HepG2 (cell line): Measurements from ENCODE around the gene C10orf67. TPM values are rescaled to one million over a fixed set of nuclear protein-coding genes. Genes with fewer than 3 reads are reported as not detected.

Experiments used
- BATF2 ChIP-seq: sonication (generic); formaldehyde crosslinking; IDR thresholded peaks from 2 replicates; pipeline ENCODE4 v1.8.0; 2022; ENCODE audit warnings: mild to moderate bottlenecking, missing genetic modification reagents, moderate library complexity
- E2F5 ChIP-seq: sonication (generic); formaldehyde crosslinking; conservative IDR thresholded peaks from 2 replicates; pipeline ENCODE4 v1.4.0; 2020; ENCODE audit warnings: missing genetic modification reagents
- HDAC2 ChIP-seq: sonication (generic); formaldehyde crosslinking; IDR thresholded peaks from 2 replicates; pipeline ENCODE4 v1.4.0; 2020; ENCODE audit warnings: missing genetic modification reagents
- MXD1 ChIP-seq: sonication (generic); formaldehyde crosslinking; IDR thresholded peaks from 2 replicates; pipeline ENCODE4 v1.4.0; 2020; ENCODE audit warnings: mild to moderate bottlenecking, missing genetic modification reagents
- NR2F1 ChIP-seq, 2 experiments: fragments of 450-650 bp in 1 of 2; formaldehyde crosslinking in 1 of 2; IDR thresholded peaks; 2 replicates each; pipeline versions ENCODE4 v1.5.0 to v1.6.1; 2016 to 2020; ENCODE audit warnings: mild to moderate bottlenecking in 1 of 2, missing compliant biosample characterization in 1 of 2, missing genetic modification reagents in 1 of 2, moderate library complexity in 1 of 2
- RBM39 ChIP-seq: fragments of 200-400 bp; formaldehyde crosslinking; IDR thresholded peaks from one replicate; pipeline ENCODE4 v1.6.1; 2018; ENCODE audit warnings: antibody characterized with exemption, mild to moderate bottlenecking, low read depth, low read length; ENCODE audit not compliant: poor library complexity, severe bottlenecking
- SP140L ChIP-seq: sonication (generic); formaldehyde crosslinking; IDR thresholded peaks from 2 replicates; pipeline ENCODE4 v1.4.0; 2020; ENCODE audit warnings: missing genetic modification reagents, borderline replicate concordance
- SP4 ChIP-seq: sonication (generic); formaldehyde crosslinking; IDR thresholded peaks from 2 replicates; pipeline ENCODE4 v1.8.1; 2023; ENCODE audit warnings: mild to moderate bottlenecking, missing genetic modification reagents
- SPEN ChIP-seq: sonication (generic); formaldehyde crosslinking; IDR thresholded peaks from 2 replicates; pipeline ENCODE4 v1.5.1; 2020; ENCODE audit warnings: low read depth, mild to moderate bottlenecking, missing genetic modification reagents
- THAP11 ChIP-seq: IDR thresholded peaks from 2 replicates; pipeline ENCODE4 v1.6.1; 2016; ENCODE audit warnings: missing biosample characterization, missing genetic modification reagents
- ZNF138 ChIP-seq: sonication (generic); formaldehyde crosslinking; IDR thresholded peaks from 2 replicates; pipeline ENCODE4 v1.5.0; 2020; ENCODE audit warnings: mild to moderate bottlenecking, low read depth, missing genetic modification reagents
- ZNF264 ChIP-seq: sonication (generic); formaldehyde crosslinking; IDR thresholded peaks from 2 replicates; pipeline ENCODE4 v1.4.0; 2020; ENCODE audit warnings: missing genetic modification reagents
- ZNF282 ChIP-seq: fragments of 450-650 bp; IDR thresholded peaks from 2 replicates; pipeline ENCODE4 v1.6.1; 2018; ENCODE audit not compliant: partially characterized antibody
- ZNF33A ChIP-seq: sonication (generic); formaldehyde crosslinking; IDR thresholded peaks from 2 replicates; pipeline ENCODE4 v1.5.1; 2020; ENCODE audit warnings: missing genetic modification reagents, mild to moderate bottlenecking, moderate library complexity, borderline replicate concordance
- ZNF441 ChIP-seq: sonication (generic); formaldehyde crosslinking; IDR thresholded peaks from 2 replicates; pipeline ENCODE4 v1.7.0; 2021; ENCODE audit warnings: missing genetic modification reagents, borderline replicate concordance
- ZNF749 ChIP-seq: sonication (generic); formaldehyde crosslinking; IDR thresholded peaks from 2 replicates; pipeline ENCODE4 v1.8.0; 2022; ENCODE audit warnings: mild to moderate bottlenecking, missing genetic modification reagents, moderate library complexity, borderline replicate concordance
- ZNF83 ChIP-seq: sonication (generic); formaldehyde crosslinking; IDR thresholded peaks from 2 replicates; pipeline ENCODE4 v1.4.0; 2020; ENCODE audit warnings: missing genetic modification reagents, mild to moderate bottlenecking, borderline replicate concordance
- polyA plus RNA-seq, 8 experiments: library from polyadenylated mRNA; depleted of rRNA in 3 of 8; stranded (reverse) in 7 of 8; unstranded in 1 of 8; fragments of >200 nt; fragmentation: Illumina TruSeq in 4 of 8; extraction: Trizol in 4 of 8; gene quantifications; 2 replicates each; pipeline versions ENCODE4 v1.2.1 to v1.2.3, GENCODE V29; 2011 to 2016; ENCODE audit warnings: low read depth in 4 of 8, missing spikeins in 1 of 8, mixed read lengths in 1 of 8; ENCODE audit not compliant: insufficient read depth in 1 of 8
- total RNA-seq, 5 experiments: library from RNA; depleted of rRNA; stranded (reverse); fragments of >200 nt; fragmentation: Illumina TruSeq; extraction: Trizol; gene quantifications; 2 replicates each; pipeline ENCODE4 v1.2.3, GENCODE V29; 2016; ENCODE audit warnings: low read depth in 1 of 5
- TF ChIP-seq, protein P1 (sequence below): sonication (generic); formaldehyde crosslinking; IDR thresholded peaks from 2 replicates; pipeline ENCODE4 v1.4.0; 2020; ENCODE audit warnings: missing genetic modification reagents
- TF ChIP-seq, protein P2 (sequence below): sonication (generic); formaldehyde crosslinking; IDR thresholded peaks from 2 replicates; pipeline ENCODE4 v1.8.1; 2022; ENCODE audit warnings: mild to moderate bottlenecking, missing genetic modification reagents
- TF ChIP-seq, protein P3 (sequence below), 2 experiments: sonication (generic) in 1 of 2; formaldehyde crosslinking in 1 of 2; IDR thresholded peaks; 2 replicates each; pipeline versions ENCODE4 v1.4.0 to v1.6.1; 2016 to 2020; ENCODE audit warnings: borderline replicate concordance in 1 of 2, low read depth in 1 of 2, mild to moderate bottlenecking in 1 of 2, missing genetic modification reagents in 1 of 2

C10orf67 gene
- total and polyA plus RNA-seq, 2 of the 13 experiments (the other 11 are each of a cell fraction or from before 2014, with no cell fraction given), result not detected

GRCh38 chr10:23171232-23171876 is 173.2 kb downstream of the C10orf67 start (continued):
- TF ChIP-seq NR2F1 (CRISPR knock-in tag; IDR thresholded peaks at IDR 0.05), result no peak
- TF ChIP-seq, protein P1, sequence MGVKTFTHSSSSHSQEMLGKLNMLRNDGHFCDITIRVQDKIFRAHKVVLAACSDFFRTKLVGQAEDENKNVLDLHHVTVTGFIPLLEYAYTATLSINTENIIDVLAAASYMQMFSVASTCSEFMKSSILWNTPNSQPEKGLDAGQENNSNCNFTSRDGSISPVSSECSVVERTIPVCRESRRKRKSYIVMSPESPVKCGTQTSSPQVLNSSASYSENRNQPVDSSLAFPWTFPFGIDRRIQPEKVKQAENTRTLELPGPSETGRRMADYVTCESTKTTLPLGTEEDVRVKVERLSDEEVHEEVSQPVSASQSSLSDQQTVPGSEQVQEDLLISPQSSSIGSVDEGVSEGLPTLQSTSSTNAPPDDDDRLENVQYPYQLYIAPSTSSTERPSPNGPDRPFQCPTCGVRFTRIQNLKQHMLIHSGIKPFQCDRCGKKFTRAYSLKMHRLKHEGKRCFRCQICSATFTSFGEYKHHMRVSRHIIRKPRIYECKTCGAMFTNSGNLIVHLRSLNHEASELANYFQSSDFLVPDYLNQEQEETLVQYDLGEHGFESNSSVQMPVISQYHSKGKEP (CRISPR knock-in tag), result no peak
- TF ChIP-seq RBM39, result no peak
- TF ChIP-seq MXD1 (CRISPR knock-in tag), result no peak
- TF ChIP-seq SP4, result no peak
- no peak for TF ChIP-seq HDAC2 (CRISPR knock-in tag)
- TF ChIP-seq THAP11 (CRISPR knock-in tag), result no peak
- TF ChIP-seq ZNF282, result no peak
- no peak for TF ChIP-seq ZNF138
- TF ChIP-seq BATF2, result no peak
- peak; percentile 76 for TF ChIP-seq ZNF441
- TF ChIP-seq, protein P2, sequence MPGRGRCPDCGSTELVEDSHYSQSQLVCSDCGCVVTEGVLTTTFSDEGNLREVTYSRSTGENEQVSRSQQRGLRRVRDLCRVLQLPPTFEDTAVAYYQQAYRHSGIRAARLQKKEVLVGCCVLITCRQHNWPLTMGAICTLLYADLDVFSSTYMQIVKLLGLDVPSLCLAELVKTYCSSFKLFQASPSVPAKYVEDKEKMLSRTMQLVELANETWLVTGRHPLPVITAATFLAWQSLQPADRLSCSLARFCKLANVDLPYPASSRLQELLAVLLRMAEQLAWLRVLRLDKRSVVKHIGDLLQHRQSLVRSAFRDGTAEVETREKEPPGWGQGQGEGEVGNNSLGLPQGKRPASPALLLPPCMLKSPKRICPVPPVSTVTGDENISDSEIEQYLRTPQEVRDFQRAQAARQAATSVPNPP (CRISPR knock-in tag), result no peak
- TF ChIP-seq SPEN (CRISPR knock-in tag), result no peak
- TF ChIP-seq ZNF33A (CRISPR knock-in tag), result no peak
- TF ChIP-seq, protein P3, sequence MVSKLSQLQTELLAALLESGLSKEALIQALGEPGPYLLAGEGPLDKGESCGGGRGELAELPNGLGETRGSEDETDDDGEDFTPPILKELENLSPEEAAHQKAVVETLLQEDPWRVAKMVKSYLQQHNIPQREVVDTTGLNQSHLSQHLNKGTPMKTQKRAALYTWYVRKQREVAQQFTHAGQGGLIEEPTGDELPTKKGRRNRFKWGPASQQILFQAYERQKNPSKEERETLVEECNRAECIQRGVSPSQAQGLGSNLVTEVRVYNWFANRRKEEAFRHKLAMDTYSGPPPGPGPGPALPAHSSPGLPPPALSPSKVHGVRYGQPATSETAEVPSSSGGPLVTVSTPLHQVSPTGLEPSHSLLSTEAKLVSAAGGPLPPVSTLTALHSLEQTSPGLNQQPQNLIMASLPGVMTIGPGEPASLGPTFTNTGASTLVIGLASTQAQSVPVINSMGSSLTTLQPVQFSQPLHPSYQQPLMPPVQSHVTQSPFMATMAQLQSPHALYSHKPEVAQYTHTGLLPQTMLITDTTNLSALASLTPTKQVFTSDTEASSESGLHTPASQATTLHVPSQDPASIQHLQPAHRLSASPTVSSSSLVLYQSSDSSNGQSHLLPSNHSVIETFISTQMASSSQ (IDR thresholded peaks at IDR 0.05; ENCODE audit: low read depth), result no peak
- TF ChIP-seq, protein P3 (CRISPR knock-in tag; IDR thresholded peaks at IDR 0.05; ENCODE audit: borderline replicate concordance), result no peak
- no peak for TF ChIP-seq SP140L (CRISPR knock-in tag)
- no peak for TF ChIP-seq ZNF749 (CRISPR knock-in tag)
- no peak for TF ChIP-seq ZNF83 (CRISPR knock-in tag)
- no peak for TF ChIP-seq E2F5 (CRISPR knock-in tag)
- TF ChIP-seq ZNF264, result no peak
